Skeletal muscle tissue (tissue), 5 donors: ENCODE results near the gene UBR1. TPM values are rescaled to one million over a fixed set of nuclear protein-coding genes. Genes with fewer than 3 reads are reported as not detected.
"Not testable (repeated sequence)": the region's sequence is repeated elsewhere in the genome, so short reads cannot be mapped to it uniquely, and the experiment has no call there.

Source experiments
- H3K27ac ChIP-seq: one replicate; pipeline ENCODE4 v1.7.0; 2013; ENCODE audit warnings: mild to moderate bottlenecking, low read depth, low read length, inconsistent platforms
- H3K27me3 ChIP-seq, 3 donors: one replicate each; pipeline ENCODE4 v1.7.0; 2013; ENCODE audit warnings: low read length in 3 of 3; ENCODE audit not compliant: control insufficient read depth in 3 of 3, insufficient read depth in 3 of 3
- H3K36me3 ChIP-seq, 3 donors: one replicate each; pipeline ENCODE4 v1.7.0; 2013; ENCODE audit warnings: low read length in 3 of 3; ENCODE audit not compliant: control insufficient read depth in 3 of 3, insufficient read depth in 3 of 3
- H3K4me1 ChIP-seq, 3 donors: one replicate each; pipeline ENCODE4 v1.7.0; 2013; ENCODE audit warnings: low read length in 3 of 3, mild to moderate bottlenecking in 3 of 3; ENCODE audit not compliant: control insufficient read depth in 3 of 3, insufficient read depth in 3 of 3
- H3K4me3 ChIP-seq, 3 donors: one replicate each; pipeline ENCODE4 v1.7.0; 2013; ENCODE audit warnings: low read length in 3 of 3
- H3K9ac ChIP-seq, 3 donors: one replicate each; pipeline ENCODE4 v1.7.0; 2013; ENCODE audit warnings: low read length in 3 of 3, mild to moderate bottlenecking in 3 of 3, moderate library complexity in 2 of 3, low read depth in 1 of 3
- H3K9me3 ChIP-seq, 3 donors: one replicate each; pipeline ENCODE4 v1.7.0; 2013; ENCODE audit warnings: low read length in 3 of 3; ENCODE audit not compliant: control insufficient read depth in 3 of 3
- small RNA-seq: library from RNA; depleted of rRNA; stranded (forward); fragments of <200 nt; gene quantifications from one replicate; pipeline ENCODE3, GENCODE V24; 2014
- total RNA-seq: library from RNA; depleted of rRNA; stranded (reverse); fragments of >200 nt; gene quantifications from one replicate; pipeline ENCODE4 v1.2.3, GENCODE V29; 2014
- donor health status: Osteomylitis.

The UBR1 gene
- total RNA-seq, 1 donor from 2014 or later = 45.9 TPM

DNA sequence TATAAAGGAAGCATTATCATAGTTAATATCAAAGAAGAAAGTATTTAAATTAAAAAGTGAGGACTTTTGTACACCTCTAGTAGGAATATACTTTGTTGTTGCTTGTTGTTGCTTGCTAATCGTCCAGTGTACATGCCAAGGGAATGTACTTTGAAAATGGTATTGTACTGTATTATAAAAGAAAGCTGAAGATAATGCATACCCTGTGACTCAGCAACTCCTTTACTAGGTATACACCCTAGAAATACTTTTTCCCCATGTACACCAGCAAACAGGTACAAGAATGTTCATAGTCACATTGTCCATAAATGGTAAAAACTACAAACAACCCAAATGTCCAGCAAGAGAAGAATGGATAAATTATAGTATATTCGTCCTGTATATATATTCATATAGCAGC, 197.3 kb downstream of the UBR1 start:
- Histone ChIP-seq H3K9ac (no peak overlapping the region), H3K27me3 (no peaks in the 10 kb centered on the region), H3K9me3 (no peaks in the 10 kb centered on the region), H3K36me3 (no peaks in the 10 kb centered on the region), H3K4me3 (no peak overlapping the region), H3K4me1 (peaks cover 3 to 5% (median 4%) of the 10 kb centered on the region in 3 donors), H3K27ac (no peak overlapping the region)

GRCh38 chr15:42903388-42904324, 202.2 kb downstream of the UBR1 start:
- peak overlapping the region; percentile 21 for H3K27ac ChIP-seq
- no peaks in the 10 kb centered on the region for H3K36me3 ChIP-seq
- H3K27me3 ChIP-seq = no peaks in the 10 kb centered on the region
- no peak overlapping the region for H3K9ac ChIP-seq
- peaks cover 3 to 7% (median 5%) of the 10 kb centered on the region in 3 donors for H3K4me1 ChIP-seq
- peak overlapping the region in 1 of 3 donors; percentile 4 for H3K4me3 ChIP-seq
- H3K9me3 ChIP-seq = no peaks in the 10 kb centered on the region

DNA sequence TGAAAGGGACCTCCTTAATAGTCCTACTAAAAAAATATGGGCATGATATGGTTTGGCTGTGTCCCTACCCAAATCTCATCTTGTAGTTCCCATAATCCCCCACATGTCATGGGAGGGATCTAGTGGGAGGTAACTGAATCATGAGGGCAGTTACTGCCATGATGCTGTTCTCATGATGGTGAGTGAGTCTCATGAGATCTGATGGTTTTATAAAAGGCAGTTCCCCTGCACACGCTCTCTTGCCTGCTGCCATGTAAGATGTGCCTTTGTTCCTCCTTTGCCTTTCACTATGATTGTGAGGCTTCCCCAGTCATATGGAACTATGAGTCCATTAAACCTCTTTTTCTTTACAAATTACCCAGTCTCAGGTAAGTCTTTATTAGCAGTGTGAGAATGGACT, 211.9 kb downstream of the UBR1 start:
- H3K27ac ChIP-seq, H3K9me3 ChIP-seq, H3K4me3 ChIP-seq, H3K27me3 ChIP-seq, H3K4me1 ChIP-seq, H3K36me3 ChIP-seq, H3K9ac ChIP-seq: not testable (repeated sequence)

Small RNA genes lying within 50 kb of the gene (small RNA-seq; reads per million reads assigned to genes)
- gene AC068724.2 = not detected

Other genes with a start within 250 kb of the UBR1 start
- gene TTBK2, start 185.3 kb downstream of the UBR1 start, total RNA-seq = 8.4 TPM
- 8.4 TPM for gene TMEM62, start 27.5 kb upstream of the UBR1 start, total RNA-seq
- gene CCNDBP1, start 79.4 kb upstream of the UBR1 start, total RNA-seq = 45.4 TPM
- 13.6 TPM for gene EPB42, start 115.0 kb upstream of the UBR1 start, total RNA-seq
- gene TGM5, start 160.9 kb upstream of the UBR1 start, total RNA-seq = not detected
- not detected for gene TGM7, start 196.2 kb upstream of the UBR1 start, total RNA-seq
- gene LCMT2, start 224.5 kb upstream of the UBR1 start, total RNA-seq = 5.7 TPM